T-helper 1 cell treated with Interleukin-12 subunit alpha and Interleukin-12 subunit beta and Interleukin-4 antibody, amounts not matched to agents 30 μg/mL and 1 μg/mL, for 36 hours (primary cell): Measurements from ENCODE around the gene LAMC1.

Experiments
- H3K27ac Mint-ChIP-seq: one replicate; pipeline ENCODE4 v1.8.0; 2021; ENCODE audit warnings: mild to moderate bottlenecking, mixed read lengths
- H3K27me3 Mint-ChIP-seq: one replicate; pipeline ENCODE4 v1.8.0; 2021; ENCODE audit warnings: low read depth, mixed read lengths
- H3K36me3 Mint-ChIP-seq: one replicate; pipeline ENCODE4 v1.8.0; 2021; ENCODE audit warnings: low read depth, mixed read lengths
- H3K4me1 Mint-ChIP-seq: one replicate; pipeline ENCODE4 v1.8.0; 2021; ENCODE audit warnings: low read depth, mixed read lengths
- H3K4me3 Mint-ChIP-seq: one replicate; pipeline ENCODE4 v1.8.0; 2021; ENCODE audit warnings: mild to moderate bottlenecking, moderate library complexity, mixed read lengths
- H3K9me3 Mint-ChIP-seq: one replicate; pipeline ENCODE4 v1.8.0; 2021; ENCODE audit warnings: mixed read lengths

LAMC1 gene

GRCh38 chr1:183092350-183092749, 69.1 kb downstream of the LAMC1 start:
- no peak overlapping the region for H3K27ac Mint-ChIP-seq
- H3K4me3 Mint-ChIP-seq, result no peak overlapping the region
- peaks cover 11% of the 10 kb centered on the region for H3K27me3 Mint-ChIP-seq
- no peaks in the 10 kb centered on the region for H3K4me1 Mint-ChIP-seq
- H3K36me3 Mint-ChIP-seq, result no peaks in the 10 kb centered on the region
- H3K9me3 Mint-ChIP-seq, result no peaks in the 10 kb centered on the region

GRCh38 chr1:183093066-183093668, 69.9 kb downstream of the LAMC1 start:
- Mint-ChIP-seq H3K36me3 (no peaks in the 10 kb centered on the region), H3K27me3 (peaks cover 11% of the 10 kb centered on the region), H3K4me1 (no peaks in the 10 kb centered on the region), H3K27ac (no peak overlapping the region), H3K4me3 (no peak overlapping the region), H3K9me3 (no peaks in the 10 kb centered on the region)

- Mint-ChIP-seq H3K4me1 (no peaks in the 10 kb centered on the region), H3K27ac (no peak overlapping the region), H3K9me3 (no peaks in the 10 kb centered on the region), H3K36me3 (no peaks in the 10 kb centered on the region), H3K27me3 (peaks cover 6% of the 10 kb centered on the region), H3K4me3 (no peak overlapping the region)
Measured at GRCh38 chr1:183093786-183094298, 70.6 kb downstream of the LAMC1 start.

DNA sequence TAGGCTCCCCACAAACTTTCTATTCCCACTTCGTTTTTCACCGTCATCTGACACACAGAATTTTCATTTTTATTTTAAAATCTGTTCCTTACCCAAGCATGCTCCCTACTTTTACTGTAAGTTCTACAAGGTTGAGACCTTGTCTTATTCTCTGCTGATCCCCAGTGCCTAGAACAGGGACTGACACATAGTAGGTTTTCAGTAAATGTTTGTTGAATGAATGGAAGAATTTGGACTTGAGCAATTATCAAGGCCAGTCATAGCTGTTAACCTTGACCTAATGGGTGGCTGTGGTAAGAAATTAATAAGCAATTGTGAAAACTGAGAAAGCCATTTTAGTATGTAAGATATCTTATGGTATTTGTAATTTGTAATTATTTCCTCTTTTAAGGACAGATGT, 71.1 kb downstream of the LAMC1 start:
- Mint-ChIP-seq H3K9me3 (no peaks in the 10 kb centered on the region), H3K36me3 (no peaks in the 10 kb centered on the region), H3K4me3 (no peak overlapping the region), H3K4me1 (no peaks in the 10 kb centered on the region), H3K27me3 (peaks cover 3% of the 10 kb centered on the region), H3K27ac (no peak overlapping the region)

GRCh38 chr1:183096351-183096750, 73.1 kb downstream of the LAMC1 start:
- Mint-ChIP-seq H3K9me3 (no peaks in the 10 kb centered on the region), H3K4me1 (no peaks in the 10 kb centered on the region), H3K27me3 (peaks cover 3% of the 10 kb centered on the region), H3K4me3 (no peak overlapping the region), H3K36me3 (no peaks in the 10 kb centered on the region), H3K27ac (no peak overlapping the region)

DNA sequence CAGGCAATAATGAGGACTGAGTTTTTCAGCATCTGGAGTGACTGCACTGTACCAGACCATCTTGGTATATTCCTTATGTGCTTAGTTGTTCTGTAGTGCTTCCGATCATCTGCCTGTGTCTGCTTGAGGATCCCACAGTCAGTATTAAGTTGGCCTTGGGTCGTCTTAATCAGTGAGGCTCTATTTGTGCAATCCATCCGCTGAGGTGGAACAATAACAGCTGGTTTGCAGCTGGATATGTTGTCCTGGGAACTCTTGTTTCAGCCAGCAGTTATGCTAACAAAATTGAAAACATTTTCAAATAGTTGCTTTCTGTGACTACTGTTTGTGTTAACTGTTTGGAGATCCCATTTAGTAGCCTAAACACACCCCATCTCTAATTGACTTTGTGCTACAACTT, 73.7 kb downstream of the LAMC1 start:
- no peak overlapping the region for H3K27ac Mint-ChIP-seq
- H3K9me3 Mint-ChIP-seq, result no peaks in the 10 kb centered on the region
- H3K4me1 Mint-ChIP-seq, result no peaks in the 10 kb centered on the region
- H3K27me3 Mint-ChIP-seq, result peaks cover 3% of the 10 kb centered on the region
- H3K4me3 Mint-ChIP-seq, result no peak overlapping the region
- H3K36me3 Mint-ChIP-seq, result no peaks in the 10 kb centered on the region

- Mint-ChIP-seq H3K36me3 (no peaks in the 10 kb centered on the region), H3K9me3 (no peaks in the 10 kb centered on the region), H3K27ac (no peak overlapping the region), H3K4me3 (no peak overlapping the region), H3K4me1 (no peaks in the 10 kb centered on the region), H3K27me3 (peaks cover 3% of the 10 kb centered on the region)
Measured at GRCh38 chr1:183097438-183098051, 74.3 kb downstream of the LAMC1 start.

GRCh38 chr1:183098317-183098716, 75.1 kb downstream of the LAMC1 start:
- H3K4me3 Mint-ChIP-seq, result no peak overlapping the region
- H3K27ac Mint-ChIP-seq, result no peak overlapping the region
- no peaks in the 10 kb centered on the region for H3K9me3 Mint-ChIP-seq
- H3K36me3 Mint-ChIP-seq, result no peaks in the 10 kb centered on the region
- no peaks in the 10 kb centered on the region for H3K4me1 Mint-ChIP-seq
- H3K27me3 Mint-ChIP-seq, result peaks cover 3% of the 10 kb centered on the region

- Mint-ChIP-seq H3K36me3 (no peaks in the 10 kb centered on the region), H3K4me3 (no peak overlapping the region), H3K9me3 (no peaks in the 10 kb centered on the region), H3K27ac (no peak overlapping the region), H3K27me3 (peaks cover 6% of the 10 kb centered on the region), H3K4me1 (no peaks in the 10 kb centered on the region)
Measured at GRCh38 chr1:183100361-183100974, 77.2 kb downstream of the LAMC1 start.

DNA sequence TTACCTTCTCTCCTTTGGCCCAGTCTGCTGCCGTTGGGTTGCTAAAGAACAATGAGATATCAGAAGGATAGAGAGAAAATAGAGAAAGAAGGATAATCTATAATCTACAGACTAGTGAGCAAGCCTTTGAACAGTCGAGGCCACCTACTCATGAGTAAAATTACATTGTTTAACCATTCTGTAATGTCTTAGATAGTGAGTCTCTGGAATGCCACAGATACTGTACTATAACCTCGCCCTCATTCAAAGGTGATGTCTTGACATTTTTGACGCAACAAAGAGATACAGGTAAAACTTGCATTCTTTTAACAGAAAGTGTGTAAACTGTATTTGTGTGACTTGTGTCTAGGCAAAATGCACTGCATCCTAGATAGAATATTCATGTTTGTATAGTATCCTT, 77.9 kb downstream of the LAMC1 start:
- H3K4me3 Mint-ChIP-seq, result no peak overlapping the region
- H3K9me3 Mint-ChIP-seq, result no peaks in the 10 kb centered on the region
- peaks cover 8% of the 10 kb centered on the region for H3K27me3 Mint-ChIP-seq
- no peaks in the 10 kb centered on the region for H3K4me1 Mint-ChIP-seq
- H3K36me3 Mint-ChIP-seq, result no peaks in the 10 kb centered on the region
- no peak overlapping the region for H3K27ac Mint-ChIP-seq

GRCh38 chr1:183101841-183102276, 78.6 kb downstream of the LAMC1 start:
- H3K9me3 Mint-ChIP-seq, result no peaks in the 10 kb centered on the region
- no peak overlapping the region for H3K27ac Mint-ChIP-seq
- H3K27me3 Mint-ChIP-seq, result peaks cover 4% of the 10 kb centered on the region
- no peaks in the 10 kb centered on the region for H3K4me1 Mint-ChIP-seq
- H3K36me3 Mint-ChIP-seq, result no peaks in the 10 kb centered on the region
- no peak overlapping the region for H3K4me3 Mint-ChIP-seq

- Mint-ChIP-seq H3K27ac (no peak overlapping the region), H3K27me3 (peaks cover 4% of the 10 kb centered on the region), H3K4me1 (no peaks in the 10 kb centered on the region), H3K9me3 (no peaks in the 10 kb centered on the region), H3K4me3 (no peak overlapping the region), H3K36me3 (no peaks in the 10 kb centered on the region)
Measured at GRCh38 chr1:183103147-183103546, 79.9 kb downstream of the LAMC1 start.

- H3K36me3 Mint-ChIP-seq, result no peaks in the 10 kb centered on the region
- no peak overlapping the region for H3K4me3 Mint-ChIP-seq
- no peak overlapping the region for H3K27ac Mint-ChIP-seq
- no peaks in the 10 kb centered on the region for H3K9me3 Mint-ChIP-seq
- H3K4me1 Mint-ChIP-seq, result no peaks in the 10 kb centered on the region
- peaks cover 6% of the 10 kb centered on the region for H3K27me3 Mint-ChIP-seq
Measured at GRCh38 chr1:183103577-183103976, 80.4 kb downstream of the LAMC1 start.

GRCh38 chr1:183105449-183105848, 82.2 kb downstream of the LAMC1 start:
- Mint-ChIP-seq H3K4me1 (no peaks in the 10 kb centered on the region), H3K27ac (no peak overlapping the region), H3K36me3 (no peaks in the 10 kb centered on the region), H3K4me3 (no peak overlapping the region), H3K27me3 (peaks cover 18% of the 10 kb centered on the region), H3K9me3 (no peaks in the 10 kb centered on the region)

- Mint-ChIP-seq H3K27me3 (peaks cover 18% of the 10 kb centered on the region), H3K36me3 (no peaks in the 10 kb centered on the region), H3K4me3 (no peak overlapping the region), H3K9me3 (no peaks in the 10 kb centered on the region), H3K27ac (no peak overlapping the region), H3K4me1 (no peaks in the 10 kb centered on the region)
Measured at GRCh38 chr1:183106166-183106565, 82.9 kb downstream of the LAMC1 start.
